Fibroblast of lung (primary cell): ENCODE results near the gene BMP8A. TPM values are rescaled to one million over a fixed set of nuclear protein-coding genes. Genes with fewer than 3 reads are reported as not detected.

Experiments
- DNase-seq, 2 donors: peaks; one replicate each; pipeline versions ENCODE4 v3.0.0 to v3.0.0-alpha.2; 2010; ENCODE audit warnings: low read depth in 2 of 2
- H2AFZ ChIP-seq: 2 replicates; pipeline ENCODE4 v1.5.1; 2012; ENCODE audit warnings: low read length, control low read depth, inconsistent platforms
- H3K27ac ChIP-seq: 2 replicates; pipeline ENCODE4 v1.5.1; 2011; ENCODE audit warnings: low read length, control low read depth; ENCODE audit not compliant: insufficient read depth
- H3K27me3 ChIP-seq: 2 replicates; pipeline ENCODE4 v1.5.1; 2011; ENCODE audit warnings: mild to moderate bottlenecking, low read length; ENCODE audit not compliant: control insufficient read depth, insufficient read depth
- H3K36me3 ChIP-seq: 2 replicates; pipeline ENCODE4 v1.5.1; 2011; ENCODE audit warnings: low read length; ENCODE audit not compliant: control insufficient read depth, insufficient read depth
- H3K4me1 ChIP-seq: 2 replicates; pipeline ENCODE4 v1.5.1; 2011; ENCODE audit warnings: low read length; ENCODE audit not compliant: control insufficient read depth, insufficient read depth; ENCODE audit errors: extremely low read depth
- H3K4me2 ChIP-seq: 2 replicates; pipeline ENCODE4 v1.5.1; 2011; ENCODE audit warnings: low read length, control low read depth; ENCODE audit not compliant: insufficient read depth; ENCODE audit errors: extremely low read depth
- H3K4me3 ChIP-seq, 4 experiments: fragments of 200-600 bp in 1 of 4; sonication (generic) in 1 of 4; replicated peaks in 1 of 4; 2 replicates each; pipeline ENCODE4 v1.5.1; 2011 to 2016; ENCODE audit warnings: low read length in 4 of 4, low read depth in 3 of 4, mild to moderate bottlenecking in 3 of 4, control low read depth in 2 of 4, inconsistent platforms in 1 of 4, mixed read lengths in 1 of 4; ENCODE audit not compliant: insufficient read depth in 1 of 4; ENCODE audit errors: control extremely low read depth in 1 of 4
- H3K79me2 ChIP-seq: 2 replicates; pipeline ENCODE4 v1.5.1; 2012; ENCODE audit warnings: mild to moderate bottlenecking, low read length, inconsistent platforms; ENCODE audit not compliant: control insufficient read depth, insufficient read depth
- H3K9ac ChIP-seq: 2 replicates; pipeline ENCODE4 v1.5.1; 2011; ENCODE audit warnings: mild to moderate bottlenecking, low read length, control low read depth; ENCODE audit not compliant: insufficient read depth
- H3K9me3 ChIP-seq: 2 replicates; pipeline ENCODE4 v1.5.1; 2012; ENCODE audit warnings: low read depth, low read length; ENCODE audit not compliant: control insufficient read depth, insufficient read depth
- H4K20me1 ChIP-seq: 2 replicates; pipeline ENCODE4 v1.5.1; 2011; ENCODE audit warnings: low read length; ENCODE audit not compliant: control insufficient read depth, insufficient read depth; ENCODE audit errors: extremely low read depth
- CTCF ChIP-seq, 2 donors: IDR thresholded peaks in 1 of 2; conservative IDR thresholded peaks in 1 of 2; 1 replicate in 1 of 2; 2 replicates in 1 of 2; pipeline ENCODE4 v1.5.1; 2011 to 2012; ENCODE audit warnings: low read length in 2 of 2, control low read depth in 1 of 2, inconsistent platforms in 1 of 2, low read depth in 1 of 2, mild to moderate bottlenecking in 1 of 2
- EZH2 ChIP-seq: IDR thresholded peaks from 2 replicates; pipeline ENCODE4 v1.5.1; 2012; ENCODE audit warnings: low read length, control low read depth, mild to moderate bottlenecking; ENCODE audit errors: missing control alignments
- polyA minus RNA-seq: library from RNA; depleted of rRNA, polyadenylated mRNA; stranded (reverse); fragments of >200 nt; gene quantifications from 2 replicates; pipeline ENCODE4 v1.2.3, GENCODE V29; 2011; ENCODE audit warnings: low replicate concordance
- polyA plus RNA-seq, 2 donors: library from polyadenylated mRNA; depleted of rRNA in 1 of 2; stranded (reverse) in 1 of 2; unstranded in 1 of 2; fragments of >200 nt; gene quantifications; 2 replicates each; pipeline ENCODE4 v1.2.1, GENCODE V29; 2011 to 2012; ENCODE audit warnings: missing spikeins in 1 of 2
- total RNA-seq: library from RNA; depleted of rRNA; stranded (reverse); fragments of >200 nt; gene quantifications from 2 replicates; pipeline ENCODE4 v1.2.1, GENCODE V29; 2014

Gene BMP8A
- 0.26 and 0.33 TPM in 2 replicates for total RNA-seq
- 0.41 TPM in 1 of 2 replicates, not detected in the other for polyA plus RNA-seq
- polyA plus RNA-seq (2012): 0.33 TPM in 1 of 2 replicates, not detected in the other
- 0.35 TPM in 1 of 2 replicates, not detected in the other for polyA minus RNA-seq

GRCh38 chr1:39491146-39491921, at the start of gene BMP8A:
TSS of gene BMP8A (plus strand) at chr1:39491636. CDS start at chr1:39491992, 356 bp downstream.
- Histone ChIP-seq H3K27ac (no peak within 1 kb of the TSS), H3K4me2 (peak within 1 kb of the TSS; percentile 59), H3K79me2 (no peaks in the 10 kb centered on the region), H3K4me3 (peak within 1 kb of the TSS in 2 of 4 experiments; percentile 21 to 42), H3K27me3 (peaks cover 12% of the 10 kb centered on the region), H3K9me3 (no peaks in the 10 kb centered on the region), H2AFZ (no peak within 1 kb of the TSS), H3K9ac (peak within 1 kb of the TSS; percentile 23), H3K36me3 (peaks cover 4% of the 10 kb centered on the region), H3K4me1 (no peaks in the 10 kb centered on the region), H4K20me1 (no peaks in the 10 kb centered on the region)
- peak in 1 of 2 donors; percentile 28 for DNase-seq
- TF ChIP-seq EZH2 (no peak), CTCF (conservative IDR thresholded peaks at IDR 0.05 in 1 of 2, IDR thresholded peaks at IDR 0.05 in 1 of 2; ENCODE audit: low read depth in 1 of 2, low read length in 2 of 2) (no peak)

GRCh38 chr1:39441797-39442196, 49.6 kb upstream of the BMP8A start:
- TF ChIP-seq CTCF (conservative IDR thresholded peaks at IDR 0.05 in 1 of 2, IDR thresholded peaks at IDR 0.05 in 1 of 2; ENCODE audit: low read depth in 1 of 2, low read length in 2 of 2) (no peak), EZH2 (no peak)
- H3K36me3 ChIP-seq: peaks cover 22% of the 10 kb centered on the region
- no peak for DNase-seq
- H3K9ac ChIP-seq: no peak overlapping the region
- no peaks in the 10 kb centered on the region for H3K9me3 ChIP-seq
- H2AFZ ChIP-seq: no peak overlapping the region
- no peak overlapping the region for H3K4me2 ChIP-seq
- H3K4me3 ChIP-seq: no peak overlapping the region
- no peaks in the 10 kb centered on the region for H3K27me3 ChIP-seq
- no peaks in the 10 kb centered on the region for H3K79me2 ChIP-seq
- no peaks in the 10 kb centered on the region for H4K20me1 ChIP-seq
- H3K4me1 ChIP-seq: no peaks in the 10 kb centered on the region
- H3K27ac ChIP-seq: no peak overlapping the region

DNA sequence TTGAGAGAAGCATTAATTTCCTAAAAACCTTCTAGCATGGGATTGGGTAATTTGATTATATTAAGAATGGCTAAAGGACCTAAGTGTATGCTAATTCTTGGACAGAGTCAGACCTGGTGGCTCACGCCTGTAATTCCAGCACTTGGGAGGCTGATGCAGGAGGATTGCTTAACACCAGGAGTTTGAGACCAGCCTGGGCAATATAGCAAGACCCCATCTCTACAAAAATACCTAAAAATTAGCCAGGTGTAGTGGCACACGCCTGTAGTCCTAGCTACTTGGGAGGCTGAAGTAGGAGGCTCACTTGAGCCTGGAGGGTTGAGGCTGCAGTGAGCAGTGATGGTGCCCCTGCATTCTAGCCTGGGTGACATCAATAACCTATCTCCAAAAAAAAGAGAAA, 45.9 kb upstream of the BMP8A start:
- no peak overlapping the region for H3K9ac ChIP-seq
- no peaks in the 10 kb centered on the region for H3K9me3 ChIP-seq
- no peak overlapping the region for H2AFZ ChIP-seq
- H4K20me1 ChIP-seq: no peaks in the 10 kb centered on the region
- DNase-seq: no peak
- no peak overlapping the region for H3K4me2 ChIP-seq
- no peak overlapping the region for H3K27ac ChIP-seq
- H3K27me3 ChIP-seq: no peaks in the 10 kb centered on the region
- peaks cover 18% of the 10 kb centered on the region for H3K36me3 ChIP-seq
- TF ChIP-seq EZH2: no peak
- TF ChIP-seq CTCF (conservative IDR thresholded peaks at IDR 0.05 in 1 of 2, IDR thresholded peaks at IDR 0.05 in 1 of 2; ENCODE audit: low read depth in 1 of 2, low read length in 2 of 2): no peak
- no peak overlapping the region for H3K4me3 ChIP-seq
- no peaks in the 10 kb centered on the region for H3K79me2 ChIP-seq
- H3K4me1 ChIP-seq: no peaks in the 10 kb centered on the region
